ENCODE data around the gene INHBB.

Gene INHBB

DNA sequence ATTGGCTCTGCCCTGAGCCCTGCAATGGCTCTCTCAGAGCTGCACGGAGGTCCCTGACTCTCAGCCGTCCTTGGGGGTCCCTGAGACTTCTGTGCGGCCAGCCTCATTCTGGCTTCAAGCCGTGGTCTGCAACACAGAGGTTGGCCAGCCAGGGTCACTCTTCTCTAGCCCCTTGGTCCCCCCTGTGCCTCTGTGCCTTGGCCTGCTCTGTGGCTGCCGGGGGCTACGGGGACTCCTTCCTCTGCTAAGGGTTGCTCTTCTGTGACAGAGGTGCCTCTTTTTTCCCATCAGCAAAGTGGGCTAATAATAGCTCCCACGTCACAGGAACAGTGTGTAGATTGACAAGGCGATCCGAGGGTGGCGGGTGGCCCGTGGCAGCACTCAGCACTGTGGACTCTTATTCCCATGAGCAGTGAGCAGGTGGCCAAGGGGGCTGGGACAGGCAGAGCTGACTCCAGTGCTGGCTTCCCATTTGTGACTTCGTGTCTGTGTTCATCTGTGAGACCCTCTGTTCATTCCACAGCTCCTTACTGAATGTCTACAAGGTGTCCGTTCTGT lies 19.4 kb downstream of the INHBB start:
- Histone ChIP-seq H3K4me3 (ENCODE audit: low read depth, low read length) (no peak overlapping the region), H3K4me2 (ENCODE audit: low read length) (no peak overlapping the region), H3K9ac (no peak overlapping the region), H3K79me2 (no peaks in the 10 kb centered on the region), H3K27ac (no peak overlapping the region), H2AFZ (no peak overlapping the region), H3K36me3 (ENCODE audit: control insufficient read depth, insufficient read depth, low read length) (no peaks in the 10 kb centered on the region), H3K9me3 (ENCODE audit: control insufficient read depth, low read length) (no peaks in the 10 kb centered on the region), H3K4me1 (no peaks in the 10 kb centered on the region), H3K27me3 (ENCODE audit: control insufficient read depth, insufficient read depth, low read length) (no peaks in the 10 kb centered on the region)
- TF ChIP-seq, protein P1, sequence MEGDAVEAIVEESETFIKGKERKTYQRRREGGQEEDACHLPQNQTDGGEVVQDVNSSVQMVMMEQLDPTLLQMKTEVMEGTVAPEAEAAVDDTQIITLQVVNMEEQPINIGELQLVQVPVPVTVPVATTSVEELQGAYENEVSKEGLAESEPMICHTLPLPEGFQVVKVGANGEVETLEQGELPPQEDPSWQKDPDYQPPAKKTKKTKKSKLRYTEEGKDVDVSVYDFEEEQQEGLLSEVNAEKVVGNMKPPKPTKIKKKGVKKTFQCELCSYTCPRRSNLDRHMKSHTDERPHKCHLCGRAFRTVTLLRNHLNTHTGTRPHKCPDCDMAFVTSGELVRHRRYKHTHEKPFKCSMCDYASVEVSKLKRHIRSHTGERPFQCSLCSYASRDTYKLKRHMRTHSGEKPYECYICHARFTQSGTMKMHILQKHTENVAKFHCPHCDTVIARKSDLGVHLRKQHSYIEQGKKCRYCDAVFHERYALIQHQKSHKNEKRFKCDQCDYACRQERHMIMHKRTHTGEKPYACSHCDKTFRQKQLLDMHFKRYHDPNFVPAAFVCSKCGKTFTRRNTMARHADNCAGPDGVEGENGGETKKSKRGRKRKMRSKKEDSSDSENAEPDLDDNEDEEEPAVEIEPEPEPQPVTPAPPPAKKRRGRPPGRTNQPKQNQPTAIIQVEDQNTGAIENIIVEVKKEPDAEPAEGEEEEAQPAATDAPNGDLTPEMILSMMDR (IDR thresholded peaks at IDR 0.05), result no peak

- Histone ChIP-seq H3K4me1 (no peaks in the 10 kb centered on the region), H3K27me3 (ENCODE audit: control insufficient read depth, insufficient read depth, low read length) (no peaks in the 10 kb centered on the region), H3K9ac (no peak overlapping the region), H3K9me3 (ENCODE audit: control insufficient read depth, low read length) (no peaks in the 10 kb centered on the region), H3K4me2 (ENCODE audit: low read length) (no peak overlapping the region), H3K27ac (no peak overlapping the region), H3K36me3 (ENCODE audit: control insufficient read depth, insufficient read depth, low read length) (no peaks in the 10 kb centered on the region), H3K4me3 (ENCODE audit: low read depth, low read length) (no peak overlapping the region), H2AFZ (no peak overlapping the region), H3K79me2 (no peaks in the 10 kb centered on the region)
- TF ChIP-seq, protein P1 (IDR thresholded peaks at IDR 0.05), result no peak
These were observed 20.8 kb downstream of the INHBB start for GRCh38 chr2:120366698-120367097.

- no peaks in the 10 kb centered on the region for H3K4me1 ChIP-seq
- TF ChIP-seq, protein P1 (IDR thresholded peaks at IDR 0.05), result no peak
These were observed 21.3 kb downstream of the INHBB start for GRCh38 chr2:120367221-120367620.

DNA sequence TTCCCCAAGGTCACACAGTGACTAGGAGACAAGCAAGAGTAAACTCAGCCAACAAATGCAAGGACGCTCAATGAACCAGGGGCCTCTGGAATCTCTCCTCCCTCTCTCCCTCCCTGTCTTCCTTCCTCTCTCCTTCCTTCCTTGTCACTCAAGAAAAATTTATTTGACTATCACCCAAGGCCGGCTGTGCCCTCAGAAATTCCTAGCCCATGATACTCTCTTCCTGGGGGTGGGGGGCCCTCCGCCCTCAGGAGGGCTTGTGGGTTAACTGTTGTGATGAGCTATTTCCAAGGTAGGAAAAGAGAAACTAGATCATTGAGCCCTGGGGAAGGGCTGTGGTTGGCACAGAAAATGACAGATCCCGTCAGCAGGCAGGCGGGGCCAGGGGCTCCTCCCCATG lies 21.7 kb downstream of the INHBB start:
- Histone ChIP-seq H3K4me1 (no peaks in the 10 kb centered on the region), H3K79me2 (no peaks in the 10 kb centered on the region), H3K36me3 (ENCODE audit: control insufficient read depth, insufficient read depth, low read length) (no peaks in the 10 kb centered on the region), H3K9me3 (ENCODE audit: control insufficient read depth, low read length) (no peaks in the 10 kb centered on the region), H3K4me2 (ENCODE audit: low read length) (no peak overlapping the region), H2AFZ (no peak overlapping the region), H3K27me3 (ENCODE audit: control insufficient read depth, insufficient read depth, low read length) (no peaks in the 10 kb centered on the region), H3K9ac (no peak overlapping the region), H3K4me3 (ENCODE audit: low read depth, low read length) (no peak overlapping the region), H3K27ac (no peak overlapping the region)
- TF ChIP-seq, protein P1 (IDR thresholded peaks at IDR 0.05), result no peak

More at GRCh38 chr2:120367221-120367620, 21.3 kb downstream of the INHBB start:
- no peaks in the 10 kb centered on the region for H3K9me3 ChIP-seq (ENCODE audit: control insufficient read depth, low read length)
- no peak overlapping the region for H2AFZ ChIP-seq
- H3K9ac ChIP-seq, result no peak overlapping the region
- no peaks in the 10 kb centered on the region for H3K27me3 ChIP-seq (ENCODE audit: control insufficient read depth, insufficient read depth, low read length)
- H3K27ac ChIP-seq, result no peak overlapping the region
- no peaks in the 10 kb centered on the region for H3K36me3 ChIP-seq (ENCODE audit: control insufficient read depth, insufficient read depth, low read length)
- H3K4me2 ChIP-seq (ENCODE audit: low read length), result no peak overlapping the region
- H3K79me2 ChIP-seq, result no peaks in the 10 kb centered on the region
- no peak overlapping the region for H3K4me3 ChIP-seq (ENCODE audit: low read depth, low read length)

DNA sequence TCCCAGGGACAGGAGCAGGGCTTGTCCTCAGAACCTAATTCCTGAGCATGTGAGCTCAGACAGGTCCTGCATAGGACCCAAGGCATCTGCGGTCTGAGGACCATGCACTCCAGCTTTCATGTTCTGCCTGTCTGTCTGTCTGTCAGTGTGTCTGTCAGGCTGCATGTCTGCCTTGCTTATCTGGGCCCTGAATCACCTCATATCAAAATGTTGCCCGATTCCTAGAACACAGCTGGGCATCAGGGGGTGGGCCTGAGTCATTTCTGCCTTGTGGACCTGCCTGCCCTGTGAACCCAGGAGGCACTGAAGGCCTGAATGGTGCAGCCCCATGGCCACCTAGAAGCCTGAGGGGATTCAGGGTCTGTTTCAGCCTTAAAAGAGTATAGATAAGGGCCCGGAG lies 22.1 kb downstream of the INHBB start:
- no peak overlapping the region for H3K27ac ChIP-seq
- H3K79me2 ChIP-seq, result no peaks in the 10 kb centered on the region
- no peak overlapping the region for H3K4me3 ChIP-seq (ENCODE audit: low read depth, low read length)
- TF ChIP-seq, protein P1 (IDR thresholded peaks at IDR 0.05), result no peak
- H3K27me3 ChIP-seq (ENCODE audit: control insufficient read depth, insufficient read depth, low read length), result no peaks in the 10 kb centered on the region
- H3K4me2 ChIP-seq (ENCODE audit: low read length), result no peak overlapping the region
- H3K36me3 ChIP-seq (ENCODE audit: control insufficient read depth, insufficient read depth, low read length), result no peaks in the 10 kb centered on the region
- H3K9ac ChIP-seq, result no peak overlapping the region
- no peaks in the 10 kb centered on the region for H3K4me1 ChIP-seq
- no peaks in the 10 kb centered on the region for H3K9me3 ChIP-seq (ENCODE audit: control insufficient read depth, low read length)
- H2AFZ ChIP-seq, result no peak overlapping the region

Data from parathyroid adenoma (tissue), 2 donors.